HL-60 (cell line): Measurements from ENCODE around the gene SKP1.

ENCODE experiments used
- GABPA ChIP-seq: IDR thresholded peaks from 2 replicates; pipeline ENCODE4 v1.6.1; 2012; ENCODE audit warnings: low read depth
- POLR2AphosphoS5 ChIP-seq: IDR thresholded peaks from 2 replicates; pipeline ENCODE4 v1.6.1; 2012; ENCODE audit warnings: low read depth
- TF ChIP-seq, protein P1 (sequence below): IDR thresholded peaks from one replicate; pipeline ENCODE4 v1.5.1; 2011; ENCODE audit warnings: low read length, control low read depth, inconsistent platforms; ENCODE audit not compliant: insufficient read depth

DNA sequence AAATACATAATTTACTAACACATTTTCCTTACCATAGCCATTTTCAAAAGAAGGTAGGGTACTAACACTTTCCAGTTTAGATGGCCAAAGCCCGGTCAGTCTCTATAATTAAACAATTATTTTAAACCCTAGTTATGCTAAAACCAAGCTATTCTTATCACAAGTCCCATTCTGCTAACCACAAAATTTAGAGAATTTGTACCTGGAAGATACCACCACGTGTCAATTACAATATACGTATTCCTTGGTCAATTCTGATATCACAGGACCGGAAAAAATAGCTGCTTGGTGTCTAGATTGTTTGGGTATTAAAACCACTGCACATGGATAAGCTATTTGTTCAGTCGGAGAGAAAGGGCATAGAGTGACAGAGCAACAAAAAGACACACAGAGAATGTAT is 18.9 kb upstream of the SKP1 start:
- TF ChIP-seq, protein P1, sequence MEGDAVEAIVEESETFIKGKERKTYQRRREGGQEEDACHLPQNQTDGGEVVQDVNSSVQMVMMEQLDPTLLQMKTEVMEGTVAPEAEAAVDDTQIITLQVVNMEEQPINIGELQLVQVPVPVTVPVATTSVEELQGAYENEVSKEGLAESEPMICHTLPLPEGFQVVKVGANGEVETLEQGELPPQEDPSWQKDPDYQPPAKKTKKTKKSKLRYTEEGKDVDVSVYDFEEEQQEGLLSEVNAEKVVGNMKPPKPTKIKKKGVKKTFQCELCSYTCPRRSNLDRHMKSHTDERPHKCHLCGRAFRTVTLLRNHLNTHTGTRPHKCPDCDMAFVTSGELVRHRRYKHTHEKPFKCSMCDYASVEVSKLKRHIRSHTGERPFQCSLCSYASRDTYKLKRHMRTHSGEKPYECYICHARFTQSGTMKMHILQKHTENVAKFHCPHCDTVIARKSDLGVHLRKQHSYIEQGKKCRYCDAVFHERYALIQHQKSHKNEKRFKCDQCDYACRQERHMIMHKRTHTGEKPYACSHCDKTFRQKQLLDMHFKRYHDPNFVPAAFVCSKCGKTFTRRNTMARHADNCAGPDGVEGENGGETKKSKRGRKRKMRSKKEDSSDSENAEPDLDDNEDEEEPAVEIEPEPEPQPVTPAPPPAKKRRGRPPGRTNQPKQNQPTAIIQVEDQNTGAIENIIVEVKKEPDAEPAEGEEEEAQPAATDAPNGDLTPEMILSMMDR = no peak
- TF ChIP-seq GABPA (no peak), POLR2AphosphoS5 (no peak)
